ENCODE results near the gene KCNJ2.

- TF ChIP-seq CTCF (IDR thresholded peaks at IDR 0.05; ENCODE audit: low read depth, low read length, missing input control), result no peak
- TF ChIP-seq REST (IDR thresholded peaks at IDR 0.05), result no peak
- no peak for TF ChIP-seq HNF4G (IDR thresholded peaks at IDR 0.05)
- TF ChIP-seq MAX (IDR thresholded peaks at IDR 0.05), result no peak
- no peak for TF ChIP-seq YY1 (IDR thresholded peaks at IDR 0.05)
- no peak for TF ChIP-seq FOXA2 (IDR thresholded peaks at IDR 0.05)
- TF ChIP-seq SP1 (IDR thresholded peaks at IDR 0.05), result no peak
- TF ChIP-seq RXRA (IDR thresholded peaks at IDR 0.05), result no peak
Observed at GRCh38 chr17:70120425-70120824, 48.9 kb upstream of the KCNJ2 start.
